ENCODE results near the gene ARHGEF28. TPM values are rescaled to one million over a fixed set of nuclear protein-coding genes. Genes with fewer than 3 reads are reported as not detected.

ARHGEF28 gene
- total RNA-seq, 1 experiment from 2014 or later, result 0.57 TPM

DNA sequence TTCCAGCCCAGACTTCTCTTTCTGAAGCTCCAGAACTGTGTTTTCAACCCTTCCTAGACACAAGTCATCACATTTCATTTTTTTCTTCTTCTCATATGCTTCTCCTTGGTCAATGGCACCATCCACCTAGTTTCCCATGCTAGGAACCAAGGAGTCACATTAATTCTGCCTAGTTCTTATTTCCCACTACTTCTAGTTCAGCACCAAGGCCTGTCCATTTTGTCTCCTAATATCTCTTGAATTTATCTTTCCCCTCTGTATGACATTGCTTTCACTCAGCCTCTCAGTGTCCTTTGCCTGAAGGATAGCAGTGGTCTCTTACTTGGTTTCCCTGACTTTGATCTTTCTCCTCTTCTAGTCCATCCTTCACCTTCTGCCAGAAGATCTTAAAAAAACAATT, 38.8 kb downstream of the ARHGEF28 start:
- H4K91ac ChIP-seq (ENCODE audit: insufficient read length, low read depth, low read length), result no peak overlapping the region
- no peak overlapping the region for H3K14ac ChIP-seq (ENCODE audit: insufficient read depth, low read length)
- Mint-ChIP-seq H3K27ac (no peak overlapping the region), H3K36me3 (ENCODE audit: insufficient read depth in 1 of 3, low read depth in 3 of 3) (no peaks in the 10 kb centered on the region), H3K4me3 (no peak overlapping the region), H3K27me3 (ENCODE audit: low read depth) (peaks cover 3% of the 10 kb centered on the region; the same call in 1 of the 2 replicates), H3K9me3 (no peaks in the 10 kb centered on the region), H3K4me1 (peaks cover 6% of the 10 kb centered on the region in 2 experiments; a peak in 3 of 4 replicates)
- no peak overlapping the region for H4K5ac ChIP-seq (ENCODE audit: insufficient read length, low read depth, low read length)
- no peak overlapping the region for H2BK20ac ChIP-seq (ENCODE audit: low read depth, low read length, poor library complexity, severe bottlenecking)
- no peaks in the 10 kb centered on the region for H3K27me3 ChIP-seq (ENCODE audit: insufficient read depth, low read length)
- H2BK15ac ChIP-seq (ENCODE audit: low read depth, low read length), result no peak overlapping the region
- no peak overlapping the region for H3T11ph ChIP-seq (ENCODE audit: low read length)
- no peak overlapping the region for H3K23ac ChIP-seq (ENCODE audit: insufficient read length, low read depth, low read length)
- H2BK12ac ChIP-seq (ENCODE audit: insufficient read length, low read depth, low read length), result no peak overlapping the region
- H3K79me2 ChIP-seq (ENCODE audit: insufficient read depth, low read length), result no peaks in the 10 kb centered on the region
- no peak overlapping the region for H3K27ac ChIP-seq (ENCODE audit: insufficient read length, low read depth, low read length)
- H2AK5ac ChIP-seq (ENCODE audit: insufficient read length, low read length), result no peak overlapping the region
- no peaks in the 10 kb centered on the region for H4K20me1 ChIP-seq (ENCODE audit: control insufficient read depth, insufficient read depth, insufficient read length)
- H4K8ac ChIP-seq (replicated peaks; ENCODE audit: insufficient read length, low read depth, low read length), result no peak overlapping the region
- H3K9ac ChIP-seq (ENCODE audit: extremely low read depth, insufficient read length, low read length), result no peak overlapping the region
- H3K9me3 ChIP-seq (ENCODE audit: control insufficient read depth, low read depth, low read length), result no peaks in the 10 kb centered on the region
- H3K4me2 ChIP-seq (ENCODE audit: insufficient read depth, insufficient read length, low read length), result no peak overlapping the region
- DNase-seq, result no peak
- H3K79me1 ChIP-seq (ENCODE audit: insufficient read depth, low read depth, low read length, poor library complexity, severe bottlenecking), result no peaks in the 10 kb centered on the region
- H3K4ac ChIP-seq (ENCODE audit: low read depth, low read length), result no peak overlapping the region
- no peak overlapping the region for H2BK5ac ChIP-seq (ENCODE audit: insufficient read length, low read length)
- no peaks in the 10 kb centered on the region for H3K4me1 ChIP-seq (ENCODE audit: insufficient read depth, low read length)
- H2AFZ ChIP-seq (ENCODE audit: low read length), result no peak overlapping the region
- no peak overlapping the region for H2BK120ac ChIP-seq (ENCODE audit: low read depth, low read length, poor library complexity, severe bottlenecking)
- TF ChIP-seq, protein P1, sequence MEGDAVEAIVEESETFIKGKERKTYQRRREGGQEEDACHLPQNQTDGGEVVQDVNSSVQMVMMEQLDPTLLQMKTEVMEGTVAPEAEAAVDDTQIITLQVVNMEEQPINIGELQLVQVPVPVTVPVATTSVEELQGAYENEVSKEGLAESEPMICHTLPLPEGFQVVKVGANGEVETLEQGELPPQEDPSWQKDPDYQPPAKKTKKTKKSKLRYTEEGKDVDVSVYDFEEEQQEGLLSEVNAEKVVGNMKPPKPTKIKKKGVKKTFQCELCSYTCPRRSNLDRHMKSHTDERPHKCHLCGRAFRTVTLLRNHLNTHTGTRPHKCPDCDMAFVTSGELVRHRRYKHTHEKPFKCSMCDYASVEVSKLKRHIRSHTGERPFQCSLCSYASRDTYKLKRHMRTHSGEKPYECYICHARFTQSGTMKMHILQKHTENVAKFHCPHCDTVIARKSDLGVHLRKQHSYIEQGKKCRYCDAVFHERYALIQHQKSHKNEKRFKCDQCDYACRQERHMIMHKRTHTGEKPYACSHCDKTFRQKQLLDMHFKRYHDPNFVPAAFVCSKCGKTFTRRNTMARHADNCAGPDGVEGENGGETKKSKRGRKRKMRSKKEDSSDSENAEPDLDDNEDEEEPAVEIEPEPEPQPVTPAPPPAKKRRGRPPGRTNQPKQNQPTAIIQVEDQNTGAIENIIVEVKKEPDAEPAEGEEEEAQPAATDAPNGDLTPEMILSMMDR (conservative IDR thresholded peaks at IDR 0.05), result no peak
- no peaks in the 10 kb centered on the region for H3K23me2 ChIP-seq (ENCODE audit: insufficient read length, low read depth, low read length, poor library complexity, severe bottlenecking)
- no peak overlapping the region for H3K18ac ChIP-seq (ENCODE audit: insufficient read length, low read depth, low read length)
- H3K56ac ChIP-seq (ENCODE audit: insufficient read length, low read depth, low read length), result no peak overlapping the region
